ENCODE results near the gene TECPR1.

DNA sequence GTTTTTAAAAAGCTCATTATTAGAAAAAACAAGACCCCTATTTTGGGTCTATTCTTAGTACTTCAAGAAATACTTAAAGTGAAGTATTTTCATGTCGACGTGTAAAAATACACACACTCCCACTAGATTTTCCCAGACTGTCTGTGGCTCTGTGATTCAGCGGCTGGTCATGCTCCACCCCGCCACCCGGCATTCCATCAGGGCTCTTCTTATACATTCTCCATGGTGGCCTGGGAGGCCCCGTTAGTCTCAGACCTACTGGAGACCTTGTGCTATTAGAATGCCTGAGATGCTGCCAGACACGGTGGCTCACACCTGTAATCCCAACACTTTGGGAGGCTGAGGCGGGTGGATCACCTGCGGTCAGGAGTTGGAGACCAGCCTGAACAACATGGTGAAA lies 13.1 kb downstream of the TECPR1 start:
- TF ChIP-seq EP300 (IDR thresholded peaks at IDR 0.05) (no peak), POLR2A (IDR thresholded peaks at IDR 0.05; ENCODE audit: low read length) (no peak), JUNB (IDR thresholded peaks at IDR 0.05) (no peak), RAD21 (conservative IDR thresholded peaks at IDR 0.05 in 1 of 2, IDR thresholded peaks at IDR 0.05 in 1 of 2) (no peak), CHD2 (IDR thresholded peaks at IDR 0.05; ENCODE audit: low read length, partially characterized antibody) (no peak), JUN (IDR thresholded peaks at IDR 0.05) (no peak), KDM5A (IDR thresholded peaks at IDR 0.05) (no peak)
- TF ChIP-seq, protein P1, sequence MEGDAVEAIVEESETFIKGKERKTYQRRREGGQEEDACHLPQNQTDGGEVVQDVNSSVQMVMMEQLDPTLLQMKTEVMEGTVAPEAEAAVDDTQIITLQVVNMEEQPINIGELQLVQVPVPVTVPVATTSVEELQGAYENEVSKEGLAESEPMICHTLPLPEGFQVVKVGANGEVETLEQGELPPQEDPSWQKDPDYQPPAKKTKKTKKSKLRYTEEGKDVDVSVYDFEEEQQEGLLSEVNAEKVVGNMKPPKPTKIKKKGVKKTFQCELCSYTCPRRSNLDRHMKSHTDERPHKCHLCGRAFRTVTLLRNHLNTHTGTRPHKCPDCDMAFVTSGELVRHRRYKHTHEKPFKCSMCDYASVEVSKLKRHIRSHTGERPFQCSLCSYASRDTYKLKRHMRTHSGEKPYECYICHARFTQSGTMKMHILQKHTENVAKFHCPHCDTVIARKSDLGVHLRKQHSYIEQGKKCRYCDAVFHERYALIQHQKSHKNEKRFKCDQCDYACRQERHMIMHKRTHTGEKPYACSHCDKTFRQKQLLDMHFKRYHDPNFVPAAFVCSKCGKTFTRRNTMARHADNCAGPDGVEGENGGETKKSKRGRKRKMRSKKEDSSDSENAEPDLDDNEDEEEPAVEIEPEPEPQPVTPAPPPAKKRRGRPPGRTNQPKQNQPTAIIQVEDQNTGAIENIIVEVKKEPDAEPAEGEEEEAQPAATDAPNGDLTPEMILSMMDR (IDR thresholded peaks at IDR 0.05), result no peak
- TF ChIP-seq, protein P2, sequence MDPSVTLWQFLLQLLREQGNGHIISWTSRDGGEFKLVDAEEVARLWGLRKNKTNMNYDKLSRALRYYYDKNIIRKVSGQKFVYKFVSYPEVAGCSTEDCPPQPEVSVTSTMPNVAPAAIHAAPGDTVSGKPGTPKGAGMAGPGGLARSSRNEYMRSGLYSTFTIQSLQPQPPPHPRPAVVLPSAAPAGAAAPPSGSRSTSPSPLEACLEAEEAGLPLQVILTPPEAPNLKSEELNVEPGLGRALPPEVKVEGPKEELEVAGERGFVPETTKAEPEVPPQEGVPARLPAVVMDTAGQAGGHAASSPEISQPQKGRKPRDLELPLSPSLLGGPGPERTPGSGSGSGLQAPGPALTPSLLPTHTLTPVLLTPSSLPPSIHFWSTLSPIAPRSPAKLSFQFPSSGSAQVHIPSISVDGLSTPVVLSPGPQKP (IDR thresholded peaks at IDR 0.05; ENCODE audit: low read depth, low read length), result no peak
- TF ChIP-seq, protein P3, sequence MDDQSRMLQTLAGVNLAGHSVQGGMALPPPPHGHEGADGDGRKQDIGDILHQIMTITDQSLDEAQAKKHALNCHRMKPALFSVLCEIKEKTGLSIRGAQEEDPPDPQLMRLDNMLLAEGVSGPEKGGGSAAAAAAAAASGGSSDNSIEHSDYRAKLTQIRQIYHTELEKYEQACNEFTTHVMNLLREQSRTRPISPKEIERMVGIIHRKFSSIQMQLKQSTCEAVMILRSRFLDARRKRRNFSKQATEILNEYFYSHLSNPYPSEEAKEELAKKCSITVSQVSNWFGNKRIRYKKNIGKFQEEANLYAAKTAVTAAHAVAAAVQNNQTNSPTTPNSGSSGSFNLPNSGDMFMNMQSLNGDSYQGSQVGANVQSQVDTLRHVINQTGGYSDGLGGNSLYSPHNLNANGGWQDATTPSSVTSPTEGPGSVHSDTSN (IDR thresholded peaks at IDR 0.05), result no peak
